Heart right ventricle (tissue), 16 donors: Measurements from ENCODE around the gene TTC9. TPM values are rescaled to one million over a fixed set of nuclear protein-coding genes. Genes with fewer than 3 reads are reported as not detected.

Experiments
- ATAC-seq, 8 donors: fragments of 200-7000 bp; cut with Tn5 transposase; one replicate each; pipeline ENCODE4 v1.9.1; 2020; ENCODE audit warnings: mild to moderate bottlenecking in 8 of 8, moderate library complexity in 8 of 8, moderate number of reproducible peaks in 1 of 8
- DNase-seq, 2 donors: peaks; one replicate each; pipeline ENCODE4 v3.0.0-alpha.2; 2020
- H3K27ac ChIP-seq, 10 donors: fragments of 200-600 bp; sonication (generic) in 2 of 10; one replicate each; pipeline versions ENCODE4 v1.5.0 to v1.8.0; 2020 to 2022; ENCODE audit warnings: mild to moderate bottlenecking in 3 of 10
- H3K27me3 ChIP-seq, 7 donors: fragments of 200-600 bp; one replicate each; pipeline ENCODE4 v1.8.0; 2021 to 2022; ENCODE audit warnings: mild to moderate bottlenecking in 2 of 7
- H3K36me3 ChIP-seq, 9 donors: fragments of 200-600 bp; sonication (generic) in 1 of 9; one replicate each; pipeline versions ENCODE4 v1.5.0 to v1.8.0; 2020 to 2022; ENCODE audit warnings: mild to moderate bottlenecking in 2 of 9
- H3K4me1 ChIP-seq, 9 donors: fragments of 200-600 bp; sonication (generic) in 1 of 9; one replicate each; pipeline versions ENCODE4 v1.5.0 to v1.8.0; 2020 to 2022; ENCODE audit warnings: mild to moderate bottlenecking in 4 of 9
- H3K4me3 ChIP-seq, 10 donors: fragments of 200-600 bp; sonication (generic) in 2 of 10; one replicate each; pipeline versions ENCODE4 v1.5.0 to v1.8.0; 2020 to 2022; ENCODE audit warnings: mild to moderate bottlenecking in 7 of 10, moderate library complexity in 2 of 10
- H3K9me3 ChIP-seq, 11 donors: fragments of 200-600 bp in 10 of 11; sonication (generic) in 2 of 11; one replicate each; pipeline versions ENCODE4 v1.5.0 to v1.8.0; 2013 to 2022; ENCODE audit warnings: mild to moderate bottlenecking in 2 of 11, control low read depth in 1 of 11, moderate library complexity in 1 of 11
- WGBS, 2 donors: extraction: QIAGEN DNeasy Blood & Tissue Kit; methylation state at CpG; one replicate each; pipeline ENCODE4 v1.1.7; 2013; ENCODE audit warnings: inconsistent platforms in 1 of 2; 5-methylcytosine and 5-hydroxymethylcytosine counted together
- intact Hi-C, 10 donors: fragments of 100-400 bp; cut with DNase I; formaldehyde crosslinking; loops; one replicate each; pipeline versions ENCODE4 v1.11.1 to v1.14.2; 2022
- polyA plus RNA-seq, 2 donors: library from polyadenylated mRNA; stranded (reverse); fragments of 200-250 nt; gene quantifications; one replicate each; pipeline ENCODE4 v1.2.3, GENCODE V29; 2013
- total RNA-seq, 10 donors: library from RNA; stranded (reverse); fragmentation: NEBNext Ultra II Directional in 3 of 10; extraction: Animal tissue kit (Norgen Biotek cat#: 25700) in 3 of 10; gene quantifications; one replicate each; pipeline versions ENCODE4 v1.2.1 to v1.2.4, GENCODE V29; 2021 to 2023
- TF ChIP-seq, protein P1 (sequence below), 9 donors: fragments of 200-600 bp; sonication (generic) in 2 of 9; IDR thresholded peaks; one replicate each; pipeline versions ENCODE4 v1.5.0 to v1.8.0; 2021 to 2022; ENCODE audit warnings: antibody characterized with exemption in 9 of 9, mild to moderate bottlenecking in 5 of 9, moderate library complexity in 1 of 9
- donor health status: Arrhythmogenic right ventricular cardiomyopathy.
- donor health status: ischemic (EF 13 %, LVEDD 7.1; RV severe dilation, severe dysfunction).
- donor health status: healthy with polysubstance abuse.
- donor health status: DM: no; HTN: yes; CAD: no.
- donor health status: DM: no; HTN: no; CAD: no.
- donor health status: ischemic (EF 25% LVEDD 6.9; RV normal size, moderate dysfunction).
- donor health status: ischemic (EF 25% LVEDD 5.7; RV mildly dilated, moderate dysfunction).
- donor health status: healthy.
- donor health status: DM: yes; HTN: yes; CAD: no.
- donor health status: Ischemic cardiomyopathy.
- donor health status: ischemic (EF 35%, LVEDD 5.7; RV mildly dilated, moderate dysfunction).
- donor health status: nonischemic (EF 11% LVEDD 7.7; RV severe dilation, severe dysfunction).
- donor health status: DM: yes; HTN: yes; CAD: no.
- donor health status: PGD.
- donor health status: ischemic (EF 29% LVEDD 5.4; RV normal size, mild dysfunction).
- donor health status: nonischemic (EF 23%, LVEDD 6.1; RV moderate dilation, normal function).

The TTC9 gene
- total and polyA plus RNA-seq, 12 donors = 0.22 to 2.9 (median 1.1) TPM

GRCh38 chr14:70611216-70611615 is 30.5 kb upstream of the TTC9 start:
- intact Hi-C loops = no loop called here
- Histone ChIP-seq H3K27me3 (peaks cover 0 to 57% (median 23%) of the 10 kb centered on the region in 7 donors), H3K4me3 (no peak overlapping the region), H3K9me3 (no peaks in the 10 kb centered on the region), H3K4me1 (no peaks in the 10 kb centered on the region), H3K27ac (no peak overlapping the region), H3K36me3 (no peaks in the 10 kb centered on the region)
- DNase-seq (no peak), ATAC-seq (no peak)
- WGBS, 2 donors = 55 to 64% methylated on average over 3 of the region's 3 CpGs
- TF ChIP-seq, protein P1, sequence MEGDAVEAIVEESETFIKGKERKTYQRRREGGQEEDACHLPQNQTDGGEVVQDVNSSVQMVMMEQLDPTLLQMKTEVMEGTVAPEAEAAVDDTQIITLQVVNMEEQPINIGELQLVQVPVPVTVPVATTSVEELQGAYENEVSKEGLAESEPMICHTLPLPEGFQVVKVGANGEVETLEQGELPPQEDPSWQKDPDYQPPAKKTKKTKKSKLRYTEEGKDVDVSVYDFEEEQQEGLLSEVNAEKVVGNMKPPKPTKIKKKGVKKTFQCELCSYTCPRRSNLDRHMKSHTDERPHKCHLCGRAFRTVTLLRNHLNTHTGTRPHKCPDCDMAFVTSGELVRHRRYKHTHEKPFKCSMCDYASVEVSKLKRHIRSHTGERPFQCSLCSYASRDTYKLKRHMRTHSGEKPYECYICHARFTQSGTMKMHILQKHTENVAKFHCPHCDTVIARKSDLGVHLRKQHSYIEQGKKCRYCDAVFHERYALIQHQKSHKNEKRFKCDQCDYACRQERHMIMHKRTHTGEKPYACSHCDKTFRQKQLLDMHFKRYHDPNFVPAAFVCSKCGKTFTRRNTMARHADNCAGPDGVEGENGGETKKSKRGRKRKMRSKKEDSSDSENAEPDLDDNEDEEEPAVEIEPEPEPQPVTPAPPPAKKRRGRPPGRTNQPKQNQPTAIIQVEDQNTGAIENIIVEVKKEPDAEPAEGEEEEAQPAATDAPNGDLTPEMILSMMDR (IDR thresholded peaks at IDR 0.05) = no peak

- Histone ChIP-seq H3K36me3 (no peaks in the 10 kb centered on the region), H3K4me3 (no peak overlapping the region), H3K27me3 (peaks cover 0 to 13% (median 0%) of the 10 kb centered on the region in 7 donors), H3K4me1 (peaks cover 0 to 9% (median 0%) of the 10 kb centered on the region in 9 donors), H3K27ac (no peak overlapping the region), H3K9me3 (no peaks in the 10 kb centered on the region)
- no peak for DNase-seq
- 92 to 95% methylated on average over 3 of the region's 3 CpGs for WGBS, 2 donors
- TF ChIP-seq, protein P1 (IDR thresholded peaks at IDR 0.05) = no peak
- intact Hi-C loops = no loop called here
- ATAC-seq = no peak
Measured at GRCh38 chr14:70616646-70617045, 25.1 kb upstream of the TTC9 start.

- 55% methylated on average over 2 of the region's 2 CpGs for WGBS, 2 donors
- H3K36me3 ChIP-seq = no peaks in the 10 kb centered on the region
- peak overlapping the region in 1 of 10 donors; percentile 17 for H3K27ac ChIP-seq
- DNase-seq (no peak), ATAC-seq (no peak)
- H3K9me3 ChIP-seq = peaks cover 0 to 8% (median 0%) of the 10 kb centered on the region in 11 donors
- TF ChIP-seq, protein P1 (IDR thresholded peaks at IDR 0.05) = no peak
- intact Hi-C loops = no loop called here
- H3K4me1 ChIP-seq = peaks cover 0 to 9% (median 0%) of the 10 kb centered on the region in 9 donors
- no peak overlapping the region for H3K4me3 ChIP-seq
- H3K27me3 ChIP-seq = peaks cover 0 to 16% (median 0%) of the 10 kb centered on the region in 7 donors
Measured at GRCh38 chr14:70618314-70618713, 23.4 kb upstream of the TTC9 start.

DNA sequence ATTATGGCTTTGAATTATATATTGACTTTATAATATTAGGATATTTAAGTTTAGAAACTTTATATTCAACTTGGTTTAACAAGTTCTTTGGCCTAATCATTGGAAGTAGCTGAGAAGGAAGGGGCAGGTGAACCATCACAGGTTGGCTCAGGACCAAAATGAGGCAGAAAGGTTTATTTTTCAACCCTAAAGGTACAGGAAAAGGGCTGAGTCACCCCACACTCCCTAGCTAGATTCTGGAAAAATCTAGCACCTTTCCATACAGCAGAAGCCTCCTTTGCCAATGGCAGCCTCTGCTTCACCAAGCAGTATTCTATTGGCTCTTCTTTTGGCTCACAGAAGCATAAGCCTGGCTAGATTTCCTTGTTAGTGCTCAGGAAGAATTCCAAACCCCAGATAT is 22.0 kb upstream of the TTC9 start:
- Histone ChIP-seq H3K4me1 (peaks cover 0 to 9% (median 0%) of the 10 kb centered on the region in 9 donors), H3K9me3 (peaks cover 0 to 15% (median 0%) of the 10 kb centered on the region in 11 donors), H3K27me3 (peaks cover 0 to 8% (median 0%) of the 10 kb centered on the region in 7 donors), H3K36me3 (no peaks in the 10 kb centered on the region), H3K27ac (no peak overlapping the region), H3K4me3 (no peak overlapping the region)
- DNase-seq (no peak), ATAC-seq (no peak)
- TF ChIP-seq, protein P1 (IDR thresholded peaks at IDR 0.05) = no peak
- intact Hi-C loops = loop anchor here (5.0 to 10.0 kb wide), 5 partner anchors 93 to 198 kb away; no protein-coding TSS in a partner anchor
